A673 (cell line): ENCODE data around the gene EHMT1.

Source experiments
- CTCF ChIP-seq: fragments of 300-800, 200-600 bp; sonication (generic); conservative IDR thresholded peaks from 2 replicates; pipeline ENCODE4 v1.5.1; 2017; ENCODE audit warnings: low read depth, mild to moderate bottlenecking, antibody characterized with exemption, low read length, moderate library complexity, mixed read lengths
- EZH2 ChIP-seq: fragments of 200-600 bp; sonication (generic); IDR thresholded peaks from 2 replicates; pipeline ENCODE4 v1.6.1; 2017; ENCODE audit warnings: borderline replicate concordance, low read depth, mild to moderate bottlenecking, mixed read lengths, antibody characterized with exemption, low read length; ENCODE audit not compliant: poor library complexity, severe bottlenecking

GRCh38 chr9:137817236-137818200 lies 198.7 kb downstream of the EHMT1 start:
- TF ChIP-seq CTCF (no peak), EZH2 (no peak)
